Stimulated activated CD4-positive, alpha-beta T cell treated with anti-CD3 and anti-CD28 coated beads, TNF-alpha, amount 100 ng/mL, for 4 hours (primary cell): ENCODE results near the gene TRPV5.

ENCODE experiments used
- DNase-seq, 3 experiments: peaks; one replicate each; pipeline ENCODE4 v3.0.0-alpha.2; 2020; ENCODE audit warnings: low read depth in 3 of 3

Gene TRPV5

GRCh38 chr7:142908921-142909890, 24.3 kb downstream of the TRPV5 start:
- DNase-seq = no peak

- no peak for DNase-seq
Observed at GRCh38 chr7:142908290-142908689, 25.3 kb downstream of the TRPV5 start.

GRCh38 chr7:142906643-142907042, 26.9 kb downstream of the TRPV5 start:
- DNase-seq = no peak

- no peak for DNase-seq
Observed at GRCh38 chr7:142905759-142906158, 27.8 kb downstream of the TRPV5 start.

DNA sequence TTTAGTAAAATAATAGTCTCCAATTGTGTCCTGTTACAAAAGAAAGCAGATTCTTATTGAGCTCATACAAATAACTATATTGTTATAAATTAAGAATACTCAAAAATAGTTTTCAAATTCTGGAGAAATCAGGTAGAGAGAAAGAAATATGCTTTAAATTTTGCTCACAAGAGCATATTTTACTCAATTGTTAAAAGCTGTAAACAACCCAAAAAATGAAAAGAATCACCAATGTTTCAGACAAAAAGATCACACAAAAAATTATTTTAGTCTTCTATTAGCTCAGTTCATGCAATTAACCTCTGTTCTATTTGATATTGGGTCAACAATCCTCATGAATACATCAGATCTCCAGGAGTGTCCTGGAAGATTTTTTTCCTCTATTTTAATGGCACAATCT, 29.4 kb downstream of the TRPV5 start:
- no peak for DNase-seq

- no peak for DNase-seq
Observed at GRCh38 chr7:142901426-142902259, 31.9 kb downstream of the TRPV5 start.

DNA sequence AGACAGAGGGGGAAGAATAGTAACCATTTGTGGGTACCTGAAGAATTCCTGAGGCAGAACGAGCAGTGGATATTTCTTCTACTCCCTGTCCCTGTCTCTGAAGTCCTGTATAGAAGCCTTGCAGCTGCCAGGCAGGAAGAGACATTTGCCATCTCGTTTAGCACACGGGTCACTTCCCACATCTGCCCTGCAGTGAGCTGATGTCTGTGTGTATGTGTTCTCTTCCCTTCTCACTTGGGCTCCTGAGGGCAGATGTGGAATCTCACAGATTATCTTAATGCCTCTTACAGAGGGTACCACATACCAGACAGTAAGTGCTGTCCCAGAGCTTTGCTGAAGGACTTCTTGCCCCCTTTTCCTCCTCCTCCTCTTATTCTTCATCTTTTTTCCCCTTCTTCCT, 33.9 kb downstream of the TRPV5 start:
- no peak for DNase-seq

DNA sequence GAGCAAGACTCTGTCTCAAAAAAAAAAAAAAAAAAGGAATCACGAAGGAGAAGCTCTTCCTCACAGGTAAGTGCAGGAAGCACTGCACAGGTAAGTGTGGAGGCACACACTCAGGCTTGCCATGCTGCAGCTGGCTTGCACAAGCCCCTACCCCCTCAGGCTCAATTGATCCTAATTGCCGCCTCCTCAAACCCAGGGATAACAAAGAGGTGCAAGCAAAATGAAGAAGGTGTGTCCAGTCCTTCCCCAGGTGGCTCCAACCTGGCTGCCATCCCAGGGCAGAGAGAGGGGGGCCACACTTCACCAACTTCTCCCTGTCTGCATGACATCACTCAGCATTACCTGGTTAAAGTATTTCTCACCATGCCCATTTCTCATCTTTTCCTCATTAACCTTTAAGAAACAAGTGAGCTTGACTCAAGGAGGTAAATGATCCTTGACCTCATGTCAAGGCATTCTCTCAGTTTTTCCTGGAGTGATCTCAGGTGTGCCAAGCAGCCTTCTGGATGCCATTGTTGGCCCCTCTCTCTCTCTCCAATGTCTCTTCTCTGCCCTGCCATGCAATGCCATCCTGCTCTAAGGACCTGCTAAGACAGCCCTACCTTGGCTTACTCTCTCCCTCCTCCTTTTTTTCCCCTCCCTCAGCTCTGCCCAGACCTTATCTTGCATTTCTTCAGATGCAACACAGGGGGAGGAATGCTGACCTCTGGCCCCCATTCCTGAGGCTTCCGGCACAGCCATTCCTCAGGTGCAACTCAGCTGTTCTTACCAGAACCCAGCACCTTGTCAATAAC, 35.0 kb downstream of the TRPV5 start:
- no peak for DNase-seq

- DNase-seq = no peak
Observed at GRCh38 chr7:142897691-142898090, 35.9 kb downstream of the TRPV5 start.

GRCh38 chr7:142896741-142897379, 36.7 kb downstream of the TRPV5 start:
- no peak for DNase-seq

GRCh38 chr7:142896151-142896550, 37.4 kb downstream of the TRPV5 start:
- DNase-seq = no peak

GRCh38 chr7:142894985-142895593, 38.5 kb downstream of the TRPV5 start:
- DNase-seq = no peak

DNA sequence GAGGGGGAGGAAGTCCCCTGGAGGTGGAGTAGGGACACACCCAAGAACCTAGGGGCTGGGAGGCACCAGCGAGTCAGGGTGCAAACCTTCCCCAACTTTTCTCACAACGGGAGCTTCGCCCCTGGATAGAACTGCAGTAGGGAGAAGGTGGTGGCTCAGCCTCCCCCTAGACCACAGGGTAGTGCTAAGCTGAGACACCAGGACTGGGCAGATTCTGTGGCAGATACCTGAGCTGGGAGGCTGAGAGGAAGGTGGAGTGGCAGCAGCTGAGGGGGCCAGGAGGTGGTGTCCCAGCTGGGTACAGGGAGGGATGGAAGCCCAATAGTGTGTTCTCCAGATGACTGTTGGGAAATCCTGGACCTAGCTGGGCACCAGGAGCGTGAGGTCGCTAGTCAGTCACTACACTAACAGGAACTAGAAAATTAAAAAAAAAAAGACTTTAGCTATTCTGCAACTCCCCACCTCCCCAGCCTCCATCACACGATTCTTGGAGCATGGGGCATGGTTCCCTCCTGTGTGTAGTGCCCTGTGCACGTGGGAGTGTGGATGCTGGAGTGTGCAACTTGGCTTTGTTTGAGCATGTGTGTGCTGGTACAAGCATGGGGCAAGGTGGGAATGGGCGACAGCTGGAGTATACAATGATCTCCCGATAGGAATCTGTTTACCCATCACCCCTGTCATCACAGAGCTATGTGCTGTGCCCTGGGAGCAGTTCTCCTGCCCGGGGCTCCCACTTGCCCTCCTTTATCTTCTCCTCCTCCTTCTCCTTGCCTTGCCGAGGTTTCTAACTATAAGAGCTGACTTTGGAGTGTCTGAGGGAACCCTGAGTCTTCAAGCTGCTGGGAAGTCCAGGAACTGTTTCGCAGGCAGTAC, 39.2 kb downstream of the TRPV5 start:
- no peak for DNase-seq

DNA sequence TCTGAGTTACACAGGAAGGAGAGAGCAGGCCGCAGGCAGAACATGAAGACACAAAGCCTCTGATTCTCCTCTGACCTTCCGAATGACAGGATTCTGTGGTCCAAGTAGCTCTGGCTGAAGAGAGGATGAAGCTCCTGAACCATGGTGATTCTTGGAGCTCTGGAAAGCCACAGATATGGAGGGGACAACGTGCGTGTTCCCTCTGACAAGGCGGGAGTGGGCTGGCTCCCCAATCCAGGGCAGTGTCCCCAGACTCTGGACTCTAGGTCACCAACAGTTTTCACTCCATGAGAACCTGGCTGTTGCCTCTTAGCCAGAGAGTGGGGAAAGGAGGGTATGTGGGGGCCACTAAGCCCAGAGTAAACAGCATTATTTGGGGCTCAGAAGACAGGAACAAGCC, 40.6 kb downstream of the TRPV5 start:
- no peak for DNase-seq

DNA sequence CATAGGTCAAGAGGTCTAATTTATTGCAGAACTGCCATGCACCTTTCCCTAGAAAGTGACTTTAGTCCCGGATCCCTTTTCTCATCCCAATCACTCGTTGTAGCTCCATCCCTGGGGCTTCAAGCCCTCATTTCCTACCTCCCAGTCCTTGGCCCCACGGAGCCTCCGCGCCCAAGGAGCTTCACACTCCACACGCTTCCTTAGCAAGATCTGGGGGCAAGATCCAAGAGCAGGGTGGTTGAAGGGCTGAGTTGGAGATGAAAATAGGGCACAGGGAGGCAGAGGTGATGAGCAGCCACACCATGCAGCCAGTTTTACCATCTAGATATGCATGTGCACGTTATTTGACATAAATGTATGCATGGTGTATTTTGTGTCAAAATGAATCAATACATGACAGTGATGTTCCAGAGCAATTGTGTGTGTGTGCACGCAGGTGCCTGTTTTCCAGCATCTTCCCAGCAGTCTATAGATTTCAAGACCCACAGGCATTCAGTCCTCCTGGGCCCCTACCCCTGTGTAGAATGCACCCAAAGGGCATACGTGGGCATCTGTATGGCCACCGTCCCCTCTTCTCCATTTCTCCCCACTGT, 42.0 kb downstream of the TRPV5 start:
- DNase-seq = no peak

- no peak for DNase-seq
Observed at GRCh38 chr7:142890874-142891485, 42.6 kb downstream of the TRPV5 start.

DNA sequence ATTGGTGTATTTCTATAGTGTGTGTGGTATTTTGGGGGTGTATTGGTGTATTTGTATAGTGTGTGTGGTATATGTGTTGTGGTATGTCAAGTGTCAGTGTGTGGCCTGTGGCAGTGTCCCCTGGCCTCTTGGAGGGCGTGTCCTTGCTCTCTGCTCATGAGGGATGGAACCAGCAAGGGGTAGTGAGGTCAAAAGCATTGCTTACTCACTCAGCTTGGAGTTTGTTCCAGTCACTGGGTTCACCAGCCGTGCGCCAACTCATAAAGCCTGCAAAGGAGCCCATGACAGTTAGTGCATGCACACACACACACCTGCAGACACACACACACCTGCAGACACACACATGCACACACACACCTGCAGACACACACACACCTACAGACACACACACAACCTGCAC, 43.7 kb downstream of the TRPV5 start:
- DNase-seq = no peak

DNA sequence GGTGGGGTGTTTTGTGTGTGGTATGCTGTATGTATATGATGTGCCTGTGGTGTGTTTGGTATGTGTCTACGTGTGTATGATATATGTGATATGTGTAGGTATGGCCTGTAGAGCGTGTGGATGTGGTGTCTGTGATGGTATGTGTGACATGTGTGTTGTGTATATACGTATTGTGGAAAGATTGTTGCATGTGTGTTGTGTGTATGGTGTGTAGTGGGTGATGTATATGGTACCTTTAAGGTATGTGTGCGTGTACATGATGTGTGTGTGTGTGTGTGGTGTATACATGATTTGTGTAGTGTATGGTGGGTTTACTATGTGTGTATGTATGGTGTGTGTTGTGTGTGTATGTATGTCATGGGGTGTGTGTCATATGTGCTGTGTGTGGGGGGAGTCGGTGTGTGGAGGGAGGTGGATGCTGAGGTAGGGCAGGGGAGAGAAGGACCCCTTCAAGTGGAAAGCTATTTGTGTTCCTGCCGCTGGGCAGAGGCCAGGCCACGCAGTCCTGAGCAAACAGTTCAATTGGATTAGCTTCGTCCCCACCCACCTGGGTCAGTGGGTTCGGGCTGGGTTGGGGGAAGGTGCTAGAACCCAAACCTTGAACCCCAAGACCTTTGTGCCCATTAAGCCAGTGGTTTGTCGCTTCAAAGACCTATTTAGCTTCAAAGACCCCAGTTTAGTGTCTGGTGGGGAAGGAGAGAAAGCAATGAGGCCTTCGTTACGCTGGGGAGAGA, 46.1 kb downstream of the TRPV5 start:
- no peak for DNase-seq
